Prostate gland (tissue), 2 donors: ENCODE measurements around the gene ETFDH. TPM values are rescaled to one million over a fixed set of nuclear protein-coding genes. Genes with fewer than 3 reads are reported as not detected.
"Not testable (repeated sequence)": the region's sequence is repeated elsewhere in the genome, so short reads cannot be mapped to it uniquely, and the experiment has no call there.

Source experiments
- DNase-seq: peaks from one replicate; pipeline ENCODE4 v3.0.0-alpha.2; 2019; ENCODE audit warnings: low spot score
- H3K27ac ChIP-seq, 2 donors: fragments of 200-600 bp; sonication (generic); 2 replicates each; pipeline ENCODE4 v1.5.1; 2017 to 2019
- H3K27me3 ChIP-seq: fragments of 200-600 bp; sonication (generic); replicated peaks from 2 replicates; pipeline ENCODE4 v1.5.1; 2019; ENCODE audit not compliant: insufficient read depth
- H3K36me3 ChIP-seq, 2 donors: fragments of 200-600 bp; sonication (generic); 1 replicate in 1 of 2; 2 replicates in 1 of 2; pipeline versions ENCODE4 v1.5.1 to v1.8.1; 2017 to 2019
- H3K4me1 ChIP-seq: fragments of 200-600 bp; sonication (generic); replicated peaks from 2 replicates; pipeline ENCODE4 v1.5.1; 2019
- H3K4me3 ChIP-seq, 2 donors: fragments of 200-600 bp; sonication (generic); 2 replicates each; pipeline ENCODE4 v1.5.1; 2017 to 2019
- H3K9me3 ChIP-seq: fragments of 200-600 bp; sonication (generic); 2 replicates; pipeline ENCODE4 v1.5.1; 2017
- POLR2A ChIP-seq: fragments of 450-650 bp; IDR thresholded peaks from one replicate; pipeline ENCODE4 v1.6.1; 2016; ENCODE audit warnings: antibody characterized with exemption, mild to moderate bottlenecking
- POLR2AphosphoS5 ChIP-seq: sonication (generic); formaldehyde crosslinking; IDR thresholded peaks from one replicate; pipeline ENCODE4 v1.6.1; 2017; ENCODE audit warnings: antibody characterized with exemption
- WGBS: methylation state at CpG from one replicate; pipeline ENCODE4 v1.1.5; 2018; 5-methylcytosine and 5-hydroxymethylcytosine counted together
- intact Hi-C: fragments of 100-400 bp; cut with DNase I; formaldehyde crosslinking; loops from one replicate; pipeline ENCODE4 v1.14.2; 2022
- total RNA-seq, 2 donors: library from RNA; depleted of rRNA; stranded (reverse); fragments of >200 nt; gene quantifications; one replicate each; pipeline ENCODE4 v1.1.0, GENCODE V29; 2016
- TF ChIP-seq, protein P1 (sequence below), 4 experiments: fragments of 200-600 bp in 2 of 4; fragments of 450-650 bp in 2 of 4; sonication (generic) in 2 of 4; IDR thresholded peaks; 1 replicate in 3 of 4; 2 replicates in 1 of 4; pipeline ENCODE4 v1.5.1; 2016 to 2019; ENCODE audit warnings: antibody characterized with exemption in 4 of 4, mild to moderate bottlenecking in 2 of 4, moderate library complexity in 2 of 4

ETFDH gene
- total RNA-seq, 2 donors from 2014 or later, result 19.9 to 22.9 TPM

DNA sequence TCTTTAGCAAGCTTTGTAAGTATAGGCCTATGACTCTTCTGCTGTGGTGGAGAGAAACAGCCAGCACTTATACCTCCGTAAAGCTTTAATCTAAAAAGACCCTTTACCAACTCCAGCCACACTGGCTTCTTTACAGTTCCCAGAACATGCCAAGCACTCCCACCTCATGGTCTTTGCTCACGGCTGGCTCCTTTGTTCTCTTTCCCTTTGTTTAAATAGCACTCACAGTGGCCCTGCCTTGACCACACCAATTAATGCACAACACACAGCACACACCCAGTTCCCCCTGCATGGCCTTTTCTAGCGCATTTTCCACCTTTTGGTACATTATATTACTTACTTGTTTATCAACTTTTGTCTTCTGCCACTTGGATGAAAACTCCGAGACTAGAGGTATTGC is 32.2 kb downstream of the ETFDH start:
- TF ChIP-seq POLR2AphosphoS5, result no peak
- TF ChIP-seq, protein P1, sequence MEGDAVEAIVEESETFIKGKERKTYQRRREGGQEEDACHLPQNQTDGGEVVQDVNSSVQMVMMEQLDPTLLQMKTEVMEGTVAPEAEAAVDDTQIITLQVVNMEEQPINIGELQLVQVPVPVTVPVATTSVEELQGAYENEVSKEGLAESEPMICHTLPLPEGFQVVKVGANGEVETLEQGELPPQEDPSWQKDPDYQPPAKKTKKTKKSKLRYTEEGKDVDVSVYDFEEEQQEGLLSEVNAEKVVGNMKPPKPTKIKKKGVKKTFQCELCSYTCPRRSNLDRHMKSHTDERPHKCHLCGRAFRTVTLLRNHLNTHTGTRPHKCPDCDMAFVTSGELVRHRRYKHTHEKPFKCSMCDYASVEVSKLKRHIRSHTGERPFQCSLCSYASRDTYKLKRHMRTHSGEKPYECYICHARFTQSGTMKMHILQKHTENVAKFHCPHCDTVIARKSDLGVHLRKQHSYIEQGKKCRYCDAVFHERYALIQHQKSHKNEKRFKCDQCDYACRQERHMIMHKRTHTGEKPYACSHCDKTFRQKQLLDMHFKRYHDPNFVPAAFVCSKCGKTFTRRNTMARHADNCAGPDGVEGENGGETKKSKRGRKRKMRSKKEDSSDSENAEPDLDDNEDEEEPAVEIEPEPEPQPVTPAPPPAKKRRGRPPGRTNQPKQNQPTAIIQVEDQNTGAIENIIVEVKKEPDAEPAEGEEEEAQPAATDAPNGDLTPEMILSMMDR (IDR thresholded peaks at IDR 0.05), result no peak
- no peak for TF ChIP-seq POLR2A
- DNase-seq, result no peak
- 86% methylated on average over 4 of the region's 4 CpGs for WGBS
- no peaks in the 10 kb centered on the region for H3K27me3 ChIP-seq
- no peak overlapping the region for H3K4me3 ChIP-seq
- H3K4me1 ChIP-seq, result no peaks in the 10 kb centered on the region
- H3K27ac ChIP-seq, result no peak overlapping the region
- H3K36me3 ChIP-seq, result no peaks in the 10 kb centered on the region
- intact Hi-C loops, result no loop called here
- no peaks in the 10 kb centered on the region for H3K9me3 ChIP-seq

GRCh38 chr4:158710814-158711213 is 38.7 kb downstream of the ETFDH start:
- TF ChIP-seq POLR2A, result no peak
- H3K9me3 ChIP-seq, result no peaks in the 10 kb centered on the region
- peaks cover 0 to 8% of the 10 kb centered on the region in 2 donors for H3K36me3 ChIP-seq
- DNase-seq, result no peak
- no peaks in the 10 kb centered on the region for H3K27me3 ChIP-seq
- H3K4me1 ChIP-seq, result no peaks in the 10 kb centered on the region
- no peak overlapping the region for H3K4me3 ChIP-seq
- 42% methylated on average over 1 of the region's 1 CpG for WGBS
- no peak overlapping the region for H3K27ac ChIP-seq
- intact Hi-C loops, result no loop called here

DNA sequence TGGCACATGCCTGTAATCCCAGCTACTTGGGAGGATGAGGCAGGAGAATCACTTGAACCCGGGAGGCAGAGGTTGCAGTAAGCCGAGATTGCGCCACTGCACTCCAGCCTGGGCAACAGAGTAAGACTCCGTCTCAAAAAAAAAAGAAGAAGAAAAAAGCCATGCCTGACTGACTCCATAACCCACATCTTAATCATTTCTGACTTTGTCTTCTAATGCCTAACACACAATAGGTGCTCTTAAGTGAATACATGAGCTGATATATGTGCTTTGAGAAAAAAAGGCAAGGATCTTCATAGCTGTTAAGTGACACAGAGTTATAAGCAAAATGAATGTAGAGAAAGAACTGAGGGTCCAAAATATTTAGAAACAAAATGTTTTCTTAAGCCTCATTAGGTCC is 40.5 kb downstream of the ETFDH start:
- intact Hi-C loops, H3K4me1 ChIP-seq, DNase-seq, H3K9me3 ChIP-seq, H3K36me3 ChIP-seq, H3K27me3 ChIP-seq, H3K27ac ChIP-seq, H3K4me3 ChIP-seq: not testable (repeated sequence)
- WGBS, result 94% methylated on average over 4 of the region's 4 CpGs

DNA sequence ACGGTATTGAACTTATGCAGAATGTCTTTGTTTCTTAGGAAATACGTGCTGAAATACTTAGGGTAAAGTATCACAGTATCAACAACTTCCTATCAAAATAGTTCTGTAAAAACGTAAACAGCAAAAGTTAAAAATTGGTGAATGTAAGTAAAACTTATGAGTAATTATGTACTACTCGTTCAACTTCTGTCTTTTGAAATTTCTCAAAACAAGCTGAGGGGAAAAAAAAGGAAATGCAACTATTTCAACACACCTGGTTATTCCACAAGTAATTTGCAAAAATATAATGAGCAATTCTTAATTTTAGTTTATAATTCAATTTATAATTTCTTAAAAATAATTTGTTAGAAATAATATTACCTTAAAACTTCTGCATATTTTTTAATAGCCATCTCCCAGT is 42.8 kb downstream of the ETFDH start:
- intact Hi-C loops, result no loop called here
- TF ChIP-seq, protein P1 (IDR thresholded peaks at IDR 0.05), result no peak
- no peak for TF ChIP-seq POLR2A
- TF ChIP-seq POLR2AphosphoS5, result no peak
- Histone ChIP-seq H3K4me3 (no peak overlapping the region), H3K27ac (no peak overlapping the region), H3K36me3 (peaks cover 0 to 8% of the 10 kb centered on the region in 2 donors), H3K27me3 (no peaks in the 10 kb centered on the region), H3K9me3 (no peaks in the 10 kb centered on the region), H3K4me1 (no peaks in the 10 kb centered on the region)
- DNase-seq, result no peak
- WGBS, result 80% methylated on average over 4 of the region's 4 CpGs

- no peaks in the 10 kb centered on the region for H3K4me1 ChIP-seq
- no peak overlapping the region for H3K4me3 ChIP-seq
- TF ChIP-seq POLR2AphosphoS5 (no peak), POLR2A (no peak)
- TF ChIP-seq, protein P1 (IDR thresholded peaks at IDR 0.05), result no peak
- intact Hi-C loops, result no loop called here
- H3K9me3 ChIP-seq, result no peaks in the 10 kb centered on the region
- peaks cover 0 to 8% of the 10 kb centered on the region in 2 donors for H3K36me3 ChIP-seq
- WGBS, result 48% methylated on average over 3 of the region's 3 CpGs
- no peak overlapping the region for H3K27ac ChIP-seq
- DNase-seq, result no peak
- no peaks in the 10 kb centered on the region for H3K27me3 ChIP-seq
Observed at GRCh38 chr4:158715802-158716201, 43.7 kb downstream of the ETFDH start.

DNA sequence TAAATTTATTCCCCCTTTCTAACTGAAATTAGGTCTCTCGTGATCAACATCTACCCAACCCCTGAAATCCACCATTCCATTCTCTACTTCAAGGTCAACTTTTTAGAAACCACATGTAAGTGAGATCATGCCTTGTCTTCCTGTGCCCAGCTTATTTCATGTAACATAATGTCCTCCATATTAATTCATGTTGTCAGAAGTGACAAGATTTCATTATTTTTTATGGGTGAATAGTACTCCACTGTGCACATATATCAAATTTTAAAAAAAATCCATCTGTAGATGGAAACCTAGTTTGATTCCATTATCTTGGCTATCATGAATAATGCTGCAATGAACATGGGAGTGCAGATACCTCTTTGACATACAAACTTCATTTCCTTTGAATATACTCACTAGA is 49.6 kb downstream of the ETFDH start:
- intact Hi-C loops, result loop anchor here (2.0 to 10.0 kb wide), 4 partner anchors 47 to 483 kb away; partner anchors contain the start of genes C4orf46, ETFDH and FNIP2
- H3K27ac ChIP-seq, result no peak overlapping the region
- H3K4me3 ChIP-seq, result no peak overlapping the region
- H3K27me3 ChIP-seq, result no peaks in the 10 kb centered on the region
- WGBS, result 97% methylated on average over 1 of the region's 1 CpG
- DNase-seq, result no peak
- no peaks in the 10 kb centered on the region for H3K9me3 ChIP-seq
- no peaks in the 10 kb centered on the region for H3K36me3 ChIP-seq
- H3K4me1 ChIP-seq, result no peaks in the 10 kb centered on the region
- TF ChIP-seq POLR2A, result no peak
- TF ChIP-seq, protein P1 (IDR thresholded peaks at IDR 0.05), result no peak
- TF ChIP-seq POLR2AphosphoS5, result no peak
